H9 (cell line): Measurements from ENCODE around the gene SRC. TPM values are rescaled to one million over a fixed set of nuclear protein-coding genes. Genes with fewer than 3 reads are reported as not detected.

Experiments used
- DNase-seq: peaks from one replicate; pipeline ENCODE4 v3.0.0-alpha.2; 2017
- H2AFZ ChIP-seq: one replicate; pipeline ENCODE4 v1.6.1; 2013; ENCODE audit warnings: mild to moderate bottlenecking, low read length, control low read depth, moderate library complexity
- H2AK5ac ChIP-seq: 2 replicates; pipeline ENCODE4 v1.6.1; 2013; ENCODE audit warnings: low read length, control low read depth, mixed read lengths; ENCODE audit not compliant: insufficient read length
- H2BK120ac ChIP-seq: one replicate; pipeline ENCODE4 v1.6.1; 2013; ENCODE audit warnings: low read depth, mild to moderate bottlenecking, low read length, control low read depth, inconsistent platforms; ENCODE audit not compliant: poor library complexity, severe bottlenecking
- H2BK12ac ChIP-seq: 2 replicates; pipeline ENCODE4 v1.6.1; 2013; ENCODE audit warnings: low read length, control low read depth, mixed read lengths, low read depth; ENCODE audit not compliant: insufficient read length
- H2BK15ac ChIP-seq: 2 replicates; pipeline ENCODE4 v1.6.1; 2013; ENCODE audit warnings: low read depth, low read length, control low read depth
- H2BK20ac ChIP-seq: one replicate; pipeline ENCODE4 v1.6.1; 2013; ENCODE audit warnings: low read depth, mild to moderate bottlenecking, low read length, control low read depth, inconsistent platforms; ENCODE audit not compliant: poor library complexity, severe bottlenecking
- H2BK5ac ChIP-seq: 2 replicates; pipeline ENCODE4 v1.6.1; 2013; ENCODE audit warnings: low read length, control low read depth, mixed read lengths; ENCODE audit not compliant: insufficient read length
- H3K14ac ChIP-seq: 2 replicates; pipeline ENCODE4 v1.6.1; 2013; ENCODE audit warnings: low read length, control low read depth; ENCODE audit not compliant: insufficient read depth
- H3K18ac ChIP-seq: 2 replicates; pipeline ENCODE4 v1.6.1; 2013; ENCODE audit warnings: low read depth, mild to moderate bottlenecking, mixed read lengths, low read length, control low read depth; ENCODE audit not compliant: insufficient read length
- H3K23ac ChIP-seq: 2 replicates; pipeline ENCODE4 v1.6.1; 2013; ENCODE audit warnings: low read length, control low read depth, mixed read lengths, low read depth; ENCODE audit not compliant: insufficient read length
- H3K23me2 ChIP-seq: 2 replicates; pipeline ENCODE4 v1.6.1; 2013; ENCODE audit warnings: low read depth, mild to moderate bottlenecking, mixed read lengths, low read length, control low read depth; ENCODE audit not compliant: insufficient read length, poor library complexity, severe bottlenecking
- H3K27ac ChIP-seq: 2 replicates; pipeline ENCODE4 v1.5.1; 2013; ENCODE audit warnings: low read length, control low read depth, mixed read lengths, low read depth; ENCODE audit not compliant: insufficient read length
- H3K27me3 ChIP-seq: 2 replicates; pipeline ENCODE4 v1.6.1; 2013; ENCODE audit warnings: low read length, control low read depth, inconsistent platforms; ENCODE audit not compliant: insufficient read depth
- H3K4ac ChIP-seq: 2 replicates; pipeline ENCODE4 v1.6.1; 2013; ENCODE audit warnings: low read depth, mild to moderate bottlenecking, control low read depth, inconsistent platforms, low read length, moderate library complexity
- H3K4me1 ChIP-seq: 2 replicates; pipeline ENCODE4 v1.6.1; 2013; ENCODE audit warnings: low read length, control low read depth, inconsistent platforms; ENCODE audit not compliant: insufficient read depth
- H3K4me2 ChIP-seq: 2 replicates; pipeline ENCODE4 v1.6.1; 2013; ENCODE audit warnings: low read length, control low read depth, mixed read lengths; ENCODE audit not compliant: insufficient read length, insufficient read depth
- H3K56ac ChIP-seq: 2 replicates; pipeline ENCODE4 v1.6.1; 2013; ENCODE audit warnings: low read depth, mild to moderate bottlenecking, mixed read lengths, low read length, control low read depth; ENCODE audit not compliant: insufficient read length
- H3K79me1 ChIP-seq: 2 replicates; pipeline ENCODE4 v1.6.1; 2013; ENCODE audit warnings: low read depth, mild to moderate bottlenecking, moderate library complexity, low read length, control low read depth, inconsistent platforms; ENCODE audit not compliant: insufficient read depth, poor library complexity, severe bottlenecking
- H3K79me2 ChIP-seq: 2 replicates; pipeline ENCODE4 v1.6.1; 2013; ENCODE audit warnings: low read length, control low read depth, inconsistent platforms; ENCODE audit not compliant: insufficient read depth
- H3K9ac ChIP-seq: 2 replicates; pipeline ENCODE4 v1.6.1; 2013; ENCODE audit warnings: low read length, control low read depth, mixed read lengths; ENCODE audit not compliant: insufficient read length; ENCODE audit errors: extremely low read depth
- H3K9me3 ChIP-seq: one replicate; pipeline ENCODE4 v1.6.1; 2013; ENCODE audit warnings: low read depth, low read length, inconsistent platforms; ENCODE audit not compliant: control insufficient read depth
- H3T11ph ChIP-seq: one replicate; pipeline ENCODE4 v1.6.1; 2013; ENCODE audit warnings: mild to moderate bottlenecking, low read length, control low read depth, inconsistent platforms
- H4K20me1 ChIP-seq: one replicate; pipeline ENCODE4 v1.6.1; 2013; ENCODE audit not compliant: control insufficient read depth, insufficient read length, insufficient read depth
- H4K5ac ChIP-seq: 2 replicates; pipeline ENCODE4 v1.6.1; 2013; ENCODE audit warnings: low read depth, mild to moderate bottlenecking, mixed read lengths, low read length, control low read depth; ENCODE audit not compliant: insufficient read length
- H4K8ac ChIP-seq: replicated peaks from 2 replicates; pipeline ENCODE4 v1.6.1; 2013; ENCODE audit warnings: low read length, control low read depth, mixed read lengths, low read depth; ENCODE audit not compliant: insufficient read length
- H4K91ac ChIP-seq: 2 replicates; pipeline ENCODE4 v1.6.1; 2013; ENCODE audit warnings: low read depth, mild to moderate bottlenecking, moderate library complexity, mixed read lengths, low read length, control low read depth; ENCODE audit not compliant: insufficient read length
- H3K27ac Mint-ChIP-seq, 3 experiments: 2 replicates in 2 of 3; 3 replicates in 1 of 3; pipeline ENCODE4 v1.8.0; 2020 to 2021; ENCODE audit warnings: mixed read lengths in 3 of 3, mild to moderate bottlenecking in 1 of 3, moderate library complexity in 1 of 3
- H3K27me3 Mint-ChIP-seq: 2 replicates; pipeline ENCODE4 v1.8.0; 2021; ENCODE audit warnings: low read depth, mild to moderate bottlenecking, moderate library complexity, mixed read lengths
- H3K36me3 Mint-ChIP-seq, 3 experiments: 2 replicates in 2 of 3; 3 replicates in 1 of 3; pipeline ENCODE4 v1.8.0; 2020 to 2021; ENCODE audit warnings: low read depth in 3 of 3, mixed read lengths in 3 of 3; ENCODE audit not compliant: insufficient read depth in 1 of 3
- H3K4me1 Mint-ChIP-seq, 2 experiments: 2 replicates each; pipeline ENCODE4 v1.8.0; 2020; ENCODE audit warnings: mixed read lengths in 2 of 2
- H3K4me3 Mint-ChIP-seq, 2 experiments: 2 replicates in 1 of 2; 3 replicates in 1 of 2; pipeline ENCODE4 v1.8.0; 2020 to 2021; ENCODE audit warnings: mild to moderate bottlenecking in 2 of 2, mixed read lengths in 2 of 2, moderate library complexity in 1 of 2
- H3K9me3 Mint-ChIP-seq, 2 experiments: 2 replicates in 1 of 2; 3 replicates in 1 of 2; pipeline ENCODE4 v1.8.0; 2020; ENCODE audit warnings: mild to moderate bottlenecking in 2 of 2, mixed read lengths in 2 of 2, moderate library complexity in 1 of 2
- WGBS: extraction: QIAGEN DNeasy Blood & Tissue Kit; methylation state at CpG from one replicate; pipeline ENCODE4 v1.1.7; 2013; ENCODE audit warnings: missing lambda C conversion rate, low lambda C conversion rate, mixed read lengths; ENCODE audit not compliant: insufficient read length; ENCODE audit errors: extremely low coverage; 5-methylcytosine and 5-hydroxymethylcytosine counted together
- total RNA-seq: library from RNA; stranded (reverse); gene quantifications from 2 replicates; pipeline ENCODE4 v1.2.1, GENCODE V29; 2021
- TF ChIP-seq, protein P1 (sequence below): fragments of 200-600 bp; sonication (generic); conservative IDR thresholded peaks from 3 replicates; pipeline ENCODE4 v1.8.0; 2021; ENCODE audit warnings: antibody characterized with exemption, mild to moderate bottlenecking

Gene SRC
- total RNA-seq, 1 experiment from 2014 or later: 44.5 TPM

DNA sequence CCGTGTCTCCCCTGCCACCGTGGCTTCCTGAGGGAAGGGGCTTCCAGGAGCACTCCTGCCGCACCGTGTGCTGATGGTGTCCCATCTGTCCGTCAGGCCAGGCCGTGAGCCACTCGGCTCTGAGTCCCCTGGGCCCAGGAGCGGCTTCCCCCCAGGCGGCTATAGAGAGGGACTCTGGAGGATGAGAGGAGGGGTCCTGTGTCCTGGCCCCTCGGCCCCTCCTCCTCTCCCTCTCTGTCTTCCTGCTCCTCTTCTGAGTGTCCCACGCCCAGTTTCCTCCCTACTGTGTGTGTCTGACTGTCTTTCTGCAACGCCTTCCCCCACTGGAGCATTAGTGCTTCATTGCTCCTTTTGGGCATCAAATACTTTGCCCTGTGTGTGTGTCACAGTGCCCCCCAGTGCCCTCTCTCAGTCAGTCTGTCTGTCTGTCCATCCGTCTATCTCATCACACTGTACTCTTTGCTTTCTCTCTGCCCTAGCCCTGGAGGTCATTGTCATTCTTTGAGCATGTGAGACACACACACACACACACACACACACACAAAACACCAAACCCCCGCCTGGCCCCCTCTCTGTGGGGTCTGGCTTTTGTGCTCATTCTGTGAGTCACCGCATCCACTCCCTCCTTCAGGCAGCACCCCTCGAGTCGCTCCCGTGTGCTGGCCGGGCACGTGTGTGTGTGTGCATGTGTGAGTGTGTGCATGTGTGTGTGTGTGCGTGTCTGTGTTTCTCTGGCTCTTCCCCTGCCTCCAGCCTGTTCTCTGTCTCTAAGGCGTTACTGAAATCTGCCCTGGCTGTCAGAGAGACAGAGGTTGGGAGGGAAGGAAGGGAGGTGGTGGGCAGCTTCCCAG, 71.9 kb downstream of the SRC start:
- no peak overlapping the region for H2AK5ac ChIP-seq
- no peaks in the 10 kb centered on the region for H4K20me1 ChIP-seq
- no peak overlapping the region for H3K18ac ChIP-seq
- H2BK12ac ChIP-seq: no peak overlapping the region
- no peak overlapping the region for H4K91ac ChIP-seq
- H3K23ac ChIP-seq: no peak overlapping the region
- peaks cover 9% of the 10 kb centered on the region; the same call in 1 of the 2 replicates for H3K4me1 ChIP-seq
- no peak overlapping the region for H3K9ac ChIP-seq
- no peak overlapping the region for H3K14ac ChIP-seq
- WGBS: no CpG with 5 or more reads among the region's 22 CpGs
- Mint-ChIP-seq H3K27ac (no peak overlapping the region), H3K9me3 (no peaks in the 10 kb centered on the region; a peak in 2 of 5 replicates), H3K4me3 (no peak overlapping the region), H3K4me1 (peaks cover 31 to 36% of the 10 kb centered on the region in 2 experiments), H3K36me3 (no peaks in the 10 kb centered on the region; a peak in 1 of 7 replicates), H3K27me3 (peaks cover 33% of the 10 kb centered on the region)
- H3K79me1 ChIP-seq: no peaks in the 10 kb centered on the region
- H3K79me2 ChIP-seq: no peaks in the 10 kb centered on the region
- H3K23me2 ChIP-seq: no peaks in the 10 kb centered on the region
- H2AFZ ChIP-seq: no peak overlapping the region
- no peak overlapping the region for H4K8ac ChIP-seq
- no peak overlapping the region for H3T11ph ChIP-seq
- DNase-seq: no peak
- no peak overlapping the region for H2BK120ac ChIP-seq
- no peak overlapping the region for H3K27ac ChIP-seq
- no peaks in the 10 kb centered on the region for H3K9me3 ChIP-seq
- no peak overlapping the region for H3K4me2 ChIP-seq
- H3K4ac ChIP-seq: no peak overlapping the region
- no peak overlapping the region for H2BK15ac ChIP-seq
- no peak overlapping the region for H4K5ac ChIP-seq
- H2BK5ac ChIP-seq: no peak overlapping the region
- H2BK20ac ChIP-seq: no peak overlapping the region
- H3K56ac ChIP-seq: no peak overlapping the region
- no peaks in the 10 kb centered on the region; the same call in 1 of the 2 replicates for H3K27me3 ChIP-seq
- TF ChIP-seq, protein P1, sequence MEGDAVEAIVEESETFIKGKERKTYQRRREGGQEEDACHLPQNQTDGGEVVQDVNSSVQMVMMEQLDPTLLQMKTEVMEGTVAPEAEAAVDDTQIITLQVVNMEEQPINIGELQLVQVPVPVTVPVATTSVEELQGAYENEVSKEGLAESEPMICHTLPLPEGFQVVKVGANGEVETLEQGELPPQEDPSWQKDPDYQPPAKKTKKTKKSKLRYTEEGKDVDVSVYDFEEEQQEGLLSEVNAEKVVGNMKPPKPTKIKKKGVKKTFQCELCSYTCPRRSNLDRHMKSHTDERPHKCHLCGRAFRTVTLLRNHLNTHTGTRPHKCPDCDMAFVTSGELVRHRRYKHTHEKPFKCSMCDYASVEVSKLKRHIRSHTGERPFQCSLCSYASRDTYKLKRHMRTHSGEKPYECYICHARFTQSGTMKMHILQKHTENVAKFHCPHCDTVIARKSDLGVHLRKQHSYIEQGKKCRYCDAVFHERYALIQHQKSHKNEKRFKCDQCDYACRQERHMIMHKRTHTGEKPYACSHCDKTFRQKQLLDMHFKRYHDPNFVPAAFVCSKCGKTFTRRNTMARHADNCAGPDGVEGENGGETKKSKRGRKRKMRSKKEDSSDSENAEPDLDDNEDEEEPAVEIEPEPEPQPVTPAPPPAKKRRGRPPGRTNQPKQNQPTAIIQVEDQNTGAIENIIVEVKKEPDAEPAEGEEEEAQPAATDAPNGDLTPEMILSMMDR: no peak
